HG03354 (cell line): ENCODE data around the gene ADSL.
"Not testable (repeated sequence)": the region's sequence is repeated elsewhere in the genome, so short reads cannot be mapped to it uniquely, and the experiment has no call there.

Experiments used
- ATAC-seq: cut with Tn5 transposase; IDR thresholded peaks from one replicate; pipeline ENCODE4 v1.9.1; 2021; ENCODE audit warnings: mild to moderate bottlenecking; ENCODE audit not compliant: unreplicated experiment, poor library complexity, severe bottlenecking

Gene ADSL

DNA sequence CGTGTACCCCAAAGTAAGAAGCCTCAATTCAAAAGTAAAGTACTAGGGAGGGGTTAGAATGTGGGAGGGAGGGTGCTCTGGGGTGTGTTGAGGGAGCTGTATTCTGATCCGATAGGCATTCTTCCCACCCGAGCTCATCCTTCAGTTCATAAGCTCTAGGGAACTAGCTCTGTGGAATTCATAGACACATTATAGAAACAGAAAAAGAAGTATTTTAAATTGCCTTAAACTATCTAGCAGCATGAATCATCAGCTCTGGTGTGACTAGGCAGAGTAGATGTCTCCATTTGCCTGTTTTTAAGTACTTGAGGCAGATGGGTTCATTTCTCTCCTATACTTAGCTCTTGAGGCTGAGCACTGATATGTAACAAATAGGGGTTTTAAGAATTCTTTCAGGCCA is 16.8 kb downstream of the ADSL start:
- ATAC-seq, result no peak

DNA sequence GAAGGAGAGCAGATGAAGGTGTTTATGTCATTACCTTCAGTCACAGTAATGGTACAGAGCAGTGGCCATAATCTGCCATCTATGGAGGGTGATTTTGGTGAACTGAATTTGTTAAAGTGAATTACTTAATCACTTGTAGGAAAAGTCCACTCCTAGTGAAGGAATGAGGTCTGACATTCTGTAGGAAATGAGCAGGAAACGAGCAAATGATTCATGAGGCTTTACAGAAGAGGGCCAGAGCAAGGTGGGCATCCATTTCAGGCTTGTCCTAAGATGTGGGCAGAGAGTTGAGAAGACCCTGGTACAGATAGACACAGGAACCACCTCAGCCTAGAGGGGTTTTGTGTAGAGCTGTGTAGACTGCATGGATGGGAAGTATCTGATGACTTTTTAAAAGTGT is 18.1 kb downstream of the ADSL start:
- ATAC-seq, result no peak

DNA sequence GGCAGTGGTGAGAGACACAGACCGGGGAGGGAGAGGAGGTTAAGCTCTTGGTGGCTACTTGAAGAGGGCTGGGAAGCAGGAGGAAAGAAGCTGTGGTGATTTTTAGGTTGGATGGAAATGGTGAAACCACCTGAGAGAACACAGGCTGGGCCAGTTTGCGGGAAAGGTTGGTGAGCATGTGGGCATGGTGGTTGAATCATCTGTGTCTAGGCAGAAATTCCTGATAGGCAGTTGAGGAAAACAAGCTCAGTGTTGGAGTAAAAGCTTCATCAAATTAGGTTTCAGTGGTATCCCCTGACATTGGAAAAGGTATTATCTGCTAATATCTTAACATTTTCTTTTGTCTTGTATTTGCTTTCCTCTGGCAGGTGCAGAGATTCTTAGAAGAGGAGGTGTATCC is 19.8 kb downstream of the ADSL start:
- no peak for ATAC-seq

DNA sequence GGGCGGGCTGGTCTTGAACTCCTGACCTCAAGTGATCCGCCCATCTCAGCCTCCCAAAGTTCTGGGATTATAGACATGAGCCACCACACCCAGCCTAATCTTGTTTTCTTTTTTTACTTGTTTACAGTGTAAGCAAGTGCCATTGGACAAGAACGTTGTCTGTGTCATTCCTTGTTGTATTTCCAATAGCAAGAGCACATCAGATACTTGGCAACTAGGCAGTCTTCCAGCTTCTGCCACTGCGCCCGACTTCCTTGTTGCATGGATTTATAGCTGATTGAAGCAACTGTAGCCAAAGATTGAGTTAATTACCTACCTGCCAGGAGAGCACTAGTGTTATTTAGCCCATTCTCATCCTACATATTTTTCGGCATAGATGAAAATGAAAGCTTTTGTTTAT is 21.0 kb downstream of the ADSL start:
- no peak for ATAC-seq

DNA sequence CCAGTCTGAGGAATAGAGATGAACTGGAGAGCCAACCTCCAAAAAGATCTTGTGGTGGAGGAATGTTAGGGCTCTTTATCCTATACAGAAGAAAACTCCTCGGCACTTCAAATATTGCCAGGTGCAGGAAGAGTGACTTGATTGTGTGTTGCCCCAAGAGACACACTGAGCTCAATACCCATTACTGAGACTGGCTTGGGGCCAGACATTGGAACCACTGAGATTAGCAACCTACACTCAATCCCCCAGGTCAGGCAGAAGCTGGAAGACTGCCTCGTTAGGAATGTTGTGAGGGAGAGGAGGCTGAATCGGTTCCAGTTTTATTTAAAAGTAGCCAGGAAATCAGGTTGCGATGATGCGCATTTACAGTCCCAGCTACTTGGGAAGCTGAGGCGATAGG is 21.7 kb downstream of the ADSL start:
- no peak for ATAC-seq

GRCh38 chr22:40368836-40369235 is 22.5 kb downstream of the ADSL start:
- no peak for ATAC-seq

DNA sequence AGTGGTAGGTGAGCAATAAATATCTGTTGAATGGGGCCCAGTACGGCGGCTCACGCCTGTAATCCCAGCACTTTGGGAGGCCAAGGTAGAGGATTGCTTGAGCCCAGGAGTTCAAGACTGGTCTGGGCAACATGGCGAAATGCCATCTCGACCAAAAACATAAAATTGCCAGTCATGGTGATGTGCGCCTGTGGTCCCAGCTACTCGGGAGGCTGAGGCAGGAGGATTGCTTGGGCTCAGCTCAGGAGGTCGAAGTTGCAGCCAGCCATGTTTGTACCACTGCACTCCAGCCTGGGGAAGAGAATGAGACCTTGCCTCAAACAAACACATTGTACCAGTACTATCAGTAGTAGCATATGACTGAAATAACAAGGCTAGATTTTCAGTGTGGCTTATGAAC is 28.3 kb downstream of the ADSL start:
- ATAC-seq, result no peak

GRCh38 chr22:40376149-40376548 is 29.8 kb downstream of the ADSL start:
- no peak for ATAC-seq

DNA sequence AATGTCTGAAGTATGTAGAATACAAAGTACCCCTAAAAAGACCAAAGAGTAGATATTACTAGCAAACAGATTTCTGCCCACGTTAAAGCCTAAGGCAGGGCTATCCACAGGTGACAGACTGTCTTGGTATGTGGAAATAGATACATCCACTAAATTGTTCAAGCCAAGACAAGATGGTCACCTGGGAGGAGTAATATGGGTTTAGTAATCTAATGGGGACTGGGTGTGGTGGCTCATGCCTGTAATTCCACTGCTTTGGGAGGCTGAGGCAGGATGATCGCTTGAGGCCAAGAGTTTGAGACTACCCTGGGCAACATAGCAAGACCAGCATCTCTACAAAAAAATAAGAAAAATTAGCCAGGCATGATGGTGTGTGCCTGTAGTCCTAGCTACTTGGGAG is 31.6 kb downstream of the ADSL start:
- no peak for ATAC-seq

- not testable (repeated sequence) for ATAC-seq
Measured at GRCh38 chr22:40378448-40378847, 32.1 kb downstream of the ADSL start.

GRCh38 chr22:40381461-40381860 is 35.2 kb downstream of the ADSL start:
- ATAC-seq, result no peak

GRCh38 chr22:40383905-40384304 is 37.6 kb downstream of the ADSL start:
- ATAC-seq, result no peak

DNA sequence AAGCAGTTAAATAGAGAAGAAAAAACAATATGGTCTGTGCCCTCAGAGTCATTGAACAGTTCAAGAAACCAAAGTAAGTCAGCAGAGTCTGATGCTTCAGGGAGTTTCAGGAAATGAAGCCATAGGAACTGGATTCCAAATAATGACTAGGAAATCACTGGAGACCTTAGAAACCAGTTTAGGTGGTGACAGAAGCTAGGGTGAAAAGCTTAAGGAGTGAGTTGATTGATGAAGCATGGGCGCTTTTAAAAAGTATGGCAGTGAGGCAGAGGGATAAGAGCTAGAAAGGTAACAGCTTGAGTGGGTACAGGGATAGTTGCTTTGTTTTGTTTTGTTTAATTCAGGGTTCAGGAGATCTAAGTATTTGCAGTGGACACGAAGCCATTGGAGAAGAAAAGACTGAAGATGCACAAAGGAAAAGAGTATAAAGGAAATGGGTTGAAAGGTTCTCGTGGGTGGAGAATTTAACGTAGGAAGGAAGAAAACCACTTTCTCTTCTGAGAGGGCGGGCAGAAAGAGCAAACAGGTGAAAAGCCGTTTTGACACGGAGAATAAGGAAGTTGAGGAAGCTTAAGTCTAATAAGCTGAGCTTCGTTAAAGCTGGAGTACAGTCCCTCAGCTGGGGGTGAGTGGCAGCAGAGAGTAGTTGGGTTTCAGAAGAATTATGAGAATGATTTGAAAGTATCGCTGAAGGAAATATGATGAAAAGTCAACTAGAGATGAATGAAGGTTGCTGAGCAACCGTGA is 38.9 kb downstream of the ADSL start:
- ATAC-seq, result no peak

DNA sequence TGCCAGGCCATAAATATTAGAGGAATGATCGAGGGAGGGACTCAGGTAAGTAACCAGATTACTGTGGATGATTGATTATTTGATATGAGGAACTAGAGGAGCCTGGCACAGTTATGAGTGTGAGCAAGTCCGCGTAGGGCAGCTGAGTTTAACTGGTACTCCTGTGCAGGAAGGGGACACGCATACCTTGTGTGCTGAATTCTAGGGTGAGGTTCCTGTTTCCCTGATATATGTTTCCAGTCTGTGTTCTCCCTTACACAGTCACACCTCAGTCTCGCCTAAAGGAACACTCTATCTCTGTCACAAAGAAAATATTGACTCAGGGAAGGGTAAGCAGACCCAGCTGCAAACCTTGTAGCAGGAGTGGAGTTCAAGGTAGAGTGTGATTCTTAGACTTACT is 41.4 kb downstream of the ADSL start:
- no peak for ATAC-seq

- no peak for ATAC-seq
Measured at GRCh38 chr22:40388231-40388630, 41.9 kb downstream of the ADSL start.

DNA sequence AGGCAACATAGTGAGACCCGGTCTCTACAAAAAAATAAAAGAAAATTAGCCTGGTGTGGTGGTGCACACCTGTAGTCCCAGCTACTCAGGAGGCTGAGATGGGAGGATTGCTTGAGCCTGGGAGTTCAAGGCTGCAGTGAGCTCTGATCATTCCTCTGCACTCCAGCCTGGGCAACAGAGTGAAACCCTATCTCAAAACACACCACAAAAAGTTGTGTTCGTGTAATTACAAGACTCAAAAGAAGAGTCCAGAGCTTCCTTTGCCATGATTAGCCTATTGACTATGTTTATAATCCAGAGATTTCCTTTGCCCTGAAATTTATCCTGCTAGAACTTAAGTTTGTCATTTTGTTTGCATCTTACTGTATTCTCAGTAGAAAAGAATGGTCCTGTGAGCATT is 45.1 kb downstream of the ADSL start:
- ATAC-seq, result no peak

DNA sequence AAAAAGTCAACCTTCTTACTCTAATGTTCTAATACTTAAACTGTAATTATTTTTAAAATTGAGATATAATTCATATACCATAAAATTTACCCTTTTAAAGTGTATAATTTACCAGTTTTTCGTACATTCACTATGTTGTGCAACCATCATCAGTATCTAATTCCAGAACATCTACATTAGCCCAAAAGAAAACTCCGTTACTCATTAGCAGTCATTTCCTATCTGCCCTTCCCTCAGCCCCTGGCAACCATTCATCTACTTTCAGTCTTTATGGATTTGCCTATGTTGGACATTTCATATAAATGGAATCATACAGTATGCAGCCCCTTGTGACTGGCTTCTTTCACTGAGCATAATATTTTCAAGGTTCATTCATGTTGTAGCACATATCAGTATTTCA is 46.3 kb downstream of the ADSL start:
- no peak for ATAC-seq

DNA sequence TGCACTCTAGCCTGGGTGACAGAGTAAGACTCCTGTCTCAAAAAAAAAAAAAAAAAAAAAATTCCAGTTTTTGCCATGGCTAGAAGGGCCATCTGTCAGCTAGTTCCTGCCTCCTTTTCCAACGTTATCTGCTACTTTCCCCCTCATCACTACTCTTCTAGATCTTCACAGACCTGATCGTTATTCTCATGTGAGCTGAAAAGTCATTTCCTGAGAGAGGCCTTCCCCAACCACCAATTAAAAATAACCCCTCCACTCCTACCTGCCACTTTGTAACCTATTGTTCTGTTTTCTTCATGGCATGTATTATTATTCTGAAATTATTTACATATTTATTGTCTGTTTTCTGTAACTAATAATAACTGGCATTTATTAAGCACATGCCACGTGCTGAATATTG is 48.3 kb downstream of the ADSL start:
- ATAC-seq, result no peak

- ATAC-seq, result no peak
Measured at GRCh38 chr22:40395607-40396006, 49.3 kb downstream of the ADSL start.

GRCh38 chr22:40396882-40397281 is 50.6 kb downstream of the ADSL start:
- no peak for ATAC-seq

DNA sequence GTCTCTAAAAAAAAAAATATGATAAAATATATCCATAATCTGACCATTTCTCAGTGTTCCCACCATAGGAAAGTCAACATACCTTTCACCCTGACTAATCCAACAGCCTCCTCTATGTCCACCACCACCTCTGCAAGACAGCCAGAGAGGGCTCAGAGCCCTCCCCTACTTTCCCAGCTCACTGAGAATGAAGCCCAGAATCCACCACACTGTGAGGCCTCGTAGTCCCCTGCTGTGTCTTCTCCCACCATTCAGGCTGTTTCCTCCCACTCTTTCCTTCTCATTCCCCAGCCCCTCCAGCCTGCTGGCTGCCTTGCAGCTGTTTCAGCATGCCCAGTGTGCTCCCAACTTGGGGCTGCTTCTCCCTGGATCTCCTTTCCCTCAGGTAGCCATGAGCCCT is 51.1 kb downstream of the ADSL start:
- ATAC-seq, result no peak

DNA sequence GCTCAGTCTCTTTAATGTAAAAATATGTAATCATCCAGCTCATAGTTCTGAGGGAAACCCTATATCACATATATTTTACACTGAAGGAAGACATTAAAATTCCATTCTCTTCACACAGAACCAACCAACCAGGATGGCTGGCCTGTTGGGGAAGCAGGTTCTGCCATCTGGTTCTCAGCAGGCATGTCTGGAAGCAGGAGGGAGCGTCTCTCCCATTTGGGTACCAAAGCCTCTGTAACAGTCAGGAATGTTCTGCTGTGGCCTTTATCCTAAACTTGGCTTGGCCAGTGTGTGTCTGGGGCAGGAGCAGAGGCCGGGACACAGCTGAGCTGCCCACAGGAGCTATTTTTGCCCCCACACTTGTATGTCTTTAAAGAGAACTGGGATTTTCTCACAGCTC is 53.3 kb downstream of the ADSL start:
- ATAC-seq, result no peak
